A673 (cell line): ENCODE results near the gene CMTM4. TPM values are rescaled to one million over a fixed set of nuclear protein-coding genes. Genes with fewer than 3 reads are reported as not detected.

Experiments
- BruUV-seq: library from RNA; stranded (reverse); fragments of 400-500 nt; replicated peaks from 2 replicates; lab custom pipeline; 2021; lab: Mats Ljungman, UMichigan
- CTCF ChIA-PET: fragments of 300-600 bp; sonication (Branson Sonifier 250); formaldehyde crosslinking; loops from one replicate; lab custom pipeline; 2022; ENCODE audit warnings: antibody characterized with exemption; lab: Charles Lee
- POLR2A ChIA-PET: fragments of 300-600 bp; sonication (Branson Sonifier 250); formaldehyde crosslinking; loops from one replicate; lab custom pipeline; 2022; ENCODE audit warnings: antibody characterized with exemption; ENCODE audit not compliant: low non-redundant PET; lab: Charles Lee
- DNase-seq: peaks from one replicate; pipeline ENCODE4 v3.0.0-alpha.2; 2015; ENCODE audit warnings: low spot score
- H3K27ac ChIP-seq: fragments of 200-600 bp; sonication (generic); 2 replicates; pipeline ENCODE4 v1.5.1; 2016; ENCODE audit warnings: mixed run types, low read depth, mild to moderate bottlenecking, mixed read lengths, antibody characterized with exemption, low read length; ENCODE audit not compliant: poor library complexity, severe bottlenecking
- H3K27me3 ChIP-seq: fragments of 200-600 bp; sonication (generic); replicated peaks from 2 replicates; pipeline ENCODE4 v1.6.1; 2017; ENCODE audit warnings: mixed run types, low read depth, mild to moderate bottlenecking, mixed read lengths, antibody characterized with exemption, low read length; ENCODE audit not compliant: insufficient read depth, poor library complexity
- H3K36me3 ChIP-seq: fragments of 200-600 bp; sonication (generic); 2 replicates; pipeline ENCODE4 v1.6.1; 2016; ENCODE audit warnings: mixed run types, mild to moderate bottlenecking, mixed read lengths, antibody characterized with exemption, low read length; ENCODE audit not compliant: insufficient read depth, poor library complexity, severe bottlenecking
- H3K4me1 ChIP-seq: fragments of 200-600 bp; sonication (generic); 2 replicates; pipeline ENCODE4 v1.6.1; 2017; ENCODE audit warnings: mixed run types, mild to moderate bottlenecking, mixed read lengths, antibody characterized with exemption, low read length; ENCODE audit not compliant: insufficient read depth, poor library complexity, severe bottlenecking
- H3K4me3 ChIP-seq: fragments of 200-600 bp; sonication (generic); 2 replicates; pipeline ENCODE4 v1.5.1; 2016; ENCODE audit warnings: low read depth, mixed run types, mild to moderate bottlenecking, mixed read lengths, low read length; ENCODE audit not compliant: poor library complexity, severe bottlenecking
- H3K9me3 ChIP-seq: fragments of 200-600 bp; sonication (generic); 2 replicates; pipeline ENCODE4 v1.6.1; 2016; ENCODE audit warnings: mixed run types, low read depth, mild to moderate bottlenecking, mixed read lengths, antibody characterized with exemption, low read length; ENCODE audit not compliant: poor library complexity, severe bottlenecking
- EZH2 ChIP-seq: fragments of 200-600 bp; sonication (generic); IDR thresholded peaks from 2 replicates; pipeline ENCODE4 v1.6.1; 2017; ENCODE audit warnings: borderline replicate concordance, low read depth, mild to moderate bottlenecking, mixed read lengths, antibody characterized with exemption, low read length; ENCODE audit not compliant: poor library complexity, severe bottlenecking
- intact Hi-C: fragments of 100-400 bp; cut with micrococcal nuclease; formaldehyde crosslinking; loops from one replicate; pipeline ENCODE4 v1.10.0; 2022; ENCODE audit not compliant: unreplicated experiment
- total RNA-seq: library from RNA; stranded (reverse); gene quantifications from 2 replicates; pipeline ENCODE4 v1.2.3, GENCODE V29; 2021
- TF ChIP-seq, protein P1 (sequence below): fragments of 300-800, 200-600 bp; sonication (generic); conservative IDR thresholded peaks from 2 replicates; pipeline ENCODE4 v1.5.1; 2017; ENCODE audit warnings: low read depth, mild to moderate bottlenecking, antibody characterized with exemption, low read length, moderate library complexity, mixed read lengths

The CMTM4 gene
- total RNA-seq, 1 experiment from 2014 or later = 30.3 TPM

DNA sequence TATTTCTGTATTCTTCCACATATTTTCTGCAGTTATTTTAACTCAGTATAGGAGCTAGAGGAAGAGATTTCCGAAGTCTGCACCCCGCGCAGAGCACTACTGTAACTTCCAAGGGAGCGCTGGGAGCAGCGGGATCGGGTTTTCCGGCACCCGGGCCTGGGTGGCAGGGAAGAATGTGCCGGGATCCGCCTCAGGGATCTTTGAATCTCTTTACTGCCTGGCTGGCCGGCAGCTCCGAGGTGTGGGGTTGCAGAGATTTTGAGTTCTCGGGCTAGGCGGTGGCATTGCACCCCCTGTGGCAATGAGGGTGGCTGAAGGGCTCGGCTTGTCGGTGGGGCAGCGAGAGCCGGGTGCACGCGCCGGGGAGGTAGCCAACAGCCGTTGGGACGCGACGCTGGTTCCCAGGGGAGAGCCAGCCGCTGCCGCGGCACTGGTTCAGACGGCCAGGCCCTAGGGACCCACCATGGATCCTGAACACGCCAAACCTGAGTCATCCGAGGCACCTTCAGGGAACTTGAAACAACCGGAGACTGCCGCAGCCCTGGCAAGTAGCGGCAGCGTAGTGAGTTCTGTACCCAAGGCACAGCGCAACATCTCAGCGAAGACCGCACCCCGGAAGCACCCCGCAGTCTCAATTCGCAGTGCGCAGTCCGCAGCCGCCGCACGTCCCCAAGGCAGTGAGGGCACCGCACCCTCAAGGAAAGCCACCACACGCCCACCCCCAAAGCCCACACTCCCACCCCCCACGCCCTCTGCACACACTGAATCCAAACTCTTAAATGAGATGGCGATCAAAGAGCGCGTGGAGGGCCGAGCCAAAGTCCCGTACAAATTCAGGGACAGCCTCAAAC, 130.3 kb downstream of the CMTM4 start, which contains the start of gene CMTM1:
Gene CMTM1 (plus strand): TSS at position 389 of the 851 bp plus-strand sequence. CDS start 75 bp downstream, at position 464.
- Histone ChIP-seq H3K4me3 (no peak within 1 kb of the TSS), H3K27me3 (no peaks in the 10 kb centered on the region), H3K36me3 (peaks cover 8% of the 10 kb centered on the region), H3K4me1 (no peaks in the 10 kb centered on the region), H3K9me3 (no peaks in the 10 kb centered on the region), H3K27ac (no peak within 1 kb of the TSS)
- no peak for DNase-seq
- TF ChIP-seq, protein P1, sequence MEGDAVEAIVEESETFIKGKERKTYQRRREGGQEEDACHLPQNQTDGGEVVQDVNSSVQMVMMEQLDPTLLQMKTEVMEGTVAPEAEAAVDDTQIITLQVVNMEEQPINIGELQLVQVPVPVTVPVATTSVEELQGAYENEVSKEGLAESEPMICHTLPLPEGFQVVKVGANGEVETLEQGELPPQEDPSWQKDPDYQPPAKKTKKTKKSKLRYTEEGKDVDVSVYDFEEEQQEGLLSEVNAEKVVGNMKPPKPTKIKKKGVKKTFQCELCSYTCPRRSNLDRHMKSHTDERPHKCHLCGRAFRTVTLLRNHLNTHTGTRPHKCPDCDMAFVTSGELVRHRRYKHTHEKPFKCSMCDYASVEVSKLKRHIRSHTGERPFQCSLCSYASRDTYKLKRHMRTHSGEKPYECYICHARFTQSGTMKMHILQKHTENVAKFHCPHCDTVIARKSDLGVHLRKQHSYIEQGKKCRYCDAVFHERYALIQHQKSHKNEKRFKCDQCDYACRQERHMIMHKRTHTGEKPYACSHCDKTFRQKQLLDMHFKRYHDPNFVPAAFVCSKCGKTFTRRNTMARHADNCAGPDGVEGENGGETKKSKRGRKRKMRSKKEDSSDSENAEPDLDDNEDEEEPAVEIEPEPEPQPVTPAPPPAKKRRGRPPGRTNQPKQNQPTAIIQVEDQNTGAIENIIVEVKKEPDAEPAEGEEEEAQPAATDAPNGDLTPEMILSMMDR = no peak
- TF ChIP-seq EZH2 = no peak
- no TSS peak for BruUV-seq
- CTCF ChIA-PET = no interaction called here
- POLR2A ChIA-PET = no interaction called here
- intact Hi-C loops = no loop called here

Other genes starting within 250 kb of the CMTM4 start
- 8.2 and 9.5 TPM in 2 replicates for gene TK2, start 146.6 kb downstream of the CMTM4 start, total RNA-seq
- 47.9 and 49.8 TPM in 2 replicates for gene CKLF, start 144.2 kb downstream of the CMTM4 start, total RNA-seq
- gene CMTM1, start 130.3 kb downstream of the CMTM4 start, total RNA-seq = 5.5 and 7.1 TPM in 2 replicates
- not detected in 2 replicates for gene CMTM2, start 117.3 kb downstream of the CMTM4 start, total RNA-seq
- 25.5 and 31.1 TPM in 2 replicates for gene CMTM3, start 92.0 kb downstream of the CMTM4 start, total RNA-seq
- 149 and 164 TPM in 2 replicates for gene DYNC1LI2, start 54.9 kb upstream of the CMTM4 start, total RNA-seq
- 0.28 TPM in 1 of 2 replicates, not detected in the other for gene TERB1, start 104.8 kb upstream of the CMTM4 start, total RNA-seq
- gene NAE1, start 134.2 kb upstream of the CMTM4 start, total RNA-seq = 172 and 175 TPM in 2 replicates
- not detected in 2 replicates for gene CA7, start 147.7 kb upstream of the CMTM4 start, total RNA-seq
- 40.5 and 42.0 TPM in 2 replicates for gene PDP2, start 183.8 kb upstream of the CMTM4 start, total RNA-seq
- gene CDH16, start 222.1 kb upstream of the CMTM4 start, total RNA-seq = not detected in 2 replicates
- 0.19 and 0.28 TPM in 2 replicates for gene RRAD, start 228.8 kb upstream of the CMTM4 start, total RNA-seq
- gene CIAO2B, start 237.7 kb upstream of the CMTM4 start, total RNA-seq = 97.4 and 108 TPM in 2 replicates
- gene CES2, start 238.8 kb upstream of the CMTM4 start, total RNA-seq = 37.6 and 39.8 TPM in 2 replicates